Measurements from ENCODE around the gene RHBDL3. TPM values are rescaled to one million over a fixed set of nuclear protein-coding genes. Genes with fewer than 3 reads are reported as not detected.

Gene RHBDL3
- total RNA-seq, 1 experiment from 2014 or later: 13.2 TPM

GRCh38 chr17:32302037-32302436, 36.4 kb downstream of the RHBDL3 start:
- ATAC-seq (no peak), DNase-seq (ENCODE audit: low spot score) (no peak)
- Mint-ChIP-seq H3K36me3 (no peaks in the 10 kb centered on the region), H3K4me1 (peaks cover 51% of the 10 kb centered on the region), H3K27me3 (ENCODE audit: low read depth) (no peaks in the 10 kb centered on the region), H3K27ac (peak overlapping the region; percentile 63; the same call in 1 of the 2 replicates), H3K4me3 (no peak overlapping the region), H3K9me3 (no peaks in the 10 kb centered on the region)
- no peak for TF ChIP-seq GRHL2 (CRISPR knock-in tag; IDR thresholded peaks at IDR 0.05; ENCODE audit: insufficient replicate concordance, severe bottlenecking)
- no peak for TF ChIP-seq CDX4 (CRISPR knock-in tag; IDR thresholded peaks at IDR 0.05; ENCODE audit: borderline replicate concordance)
- TF ChIP-seq SMAD4 (CRISPR knock-in tag; IDR thresholded peaks at IDR 0.05): no peak
- no peak for TF ChIP-seq STAT6 (CRISPR knock-in tag; conservative IDR thresholded peaks at IDR 0.05; ENCODE audit: low read depth)
- TF ChIP-seq E2F4 (CRISPR knock-in tag; IDR thresholded peaks at IDR 0.05; ENCODE audit: borderline replicate concordance, low read depth): no peak
- no peak for TF ChIP-seq ARID4B (CRISPR knock-in tag; IDR thresholded peaks at IDR 0.05; ENCODE audit: borderline replicate concordance)
- TF ChIP-seq NR2C2 (CRISPR knock-in tag; IDR thresholded peaks at IDR 0.05): no peak
- TF ChIP-seq E2F1 (CRISPR knock-in tag; IDR thresholded peaks at IDR 0.05): no peak
- no peak for TF ChIP-seq TP53 (CRISPR knock-in tag; IDR thresholded peaks at IDR 0.05)
- no peak for TF ChIP-seq RORB (CRISPR knock-in tag; IDR thresholded peaks at IDR 0.05)
- TF ChIP-seq ZNF219 (CRISPR knock-in tag; IDR thresholded peaks at IDR 0.05; ENCODE audit: borderline replicate concordance): no peak
- no peak for TF ChIP-seq MLX (CRISPR knock-in tag; IDR thresholded peaks at IDR 0.05)
- TF ChIP-seq ESRRA (CRISPR knock-in tag; IDR thresholded peaks at IDR 0.05; ENCODE audit: borderline replicate concordance): no peak
- no peak for TF ChIP-seq RELA (CRISPR knock-in tag; IDR thresholded peaks at IDR 0.05; ENCODE audit: borderline replicate concordance)
- no peak for TF ChIP-seq CREB1 (CRISPR knock-in tag; IDR thresholded peaks at IDR 0.05)
- no peak for TF ChIP-seq TEAD4 (CRISPR knock-in tag; IDR thresholded peaks at IDR 0.05)
- TF ChIP-seq KAT7 (CRISPR knock-in tag; IDR thresholded peaks at IDR 0.05; ENCODE audit: borderline replicate concordance): no peak
- no peak for TF ChIP-seq ATF1 (CRISPR knock-in tag; IDR thresholded peaks at IDR 0.05)
- no peak for TF ChIP-seq ZNF532 (CRISPR knock-in tag; IDR thresholded peaks at IDR 0.05; ENCODE audit: borderline replicate concordance)
- ChIA-PET CTCF (interaction anchor here (1.4 to 3.4 kb wide), 4 partner anchors 18 to 142 kb away, joined by 4 to 17 read pairs (median 5); partner anchors contain the start of gene PSMD11), POLR2A (interaction anchor here (1.1 to 1.5 kb wide), 3 partner anchors 9 to 22 kb away, joined by 4 to 5 read pairs (median 4); no protein-coding TSS in a partner anchor)
